ENCODE data around the gene LHX3. TPM values are rescaled to one million over a fixed set of nuclear protein-coding genes. Genes with fewer than 3 reads are reported as not detected.

Gene LHX3
- total RNA-seq, 1 donor from 2014 or later, result not detected

DNA sequence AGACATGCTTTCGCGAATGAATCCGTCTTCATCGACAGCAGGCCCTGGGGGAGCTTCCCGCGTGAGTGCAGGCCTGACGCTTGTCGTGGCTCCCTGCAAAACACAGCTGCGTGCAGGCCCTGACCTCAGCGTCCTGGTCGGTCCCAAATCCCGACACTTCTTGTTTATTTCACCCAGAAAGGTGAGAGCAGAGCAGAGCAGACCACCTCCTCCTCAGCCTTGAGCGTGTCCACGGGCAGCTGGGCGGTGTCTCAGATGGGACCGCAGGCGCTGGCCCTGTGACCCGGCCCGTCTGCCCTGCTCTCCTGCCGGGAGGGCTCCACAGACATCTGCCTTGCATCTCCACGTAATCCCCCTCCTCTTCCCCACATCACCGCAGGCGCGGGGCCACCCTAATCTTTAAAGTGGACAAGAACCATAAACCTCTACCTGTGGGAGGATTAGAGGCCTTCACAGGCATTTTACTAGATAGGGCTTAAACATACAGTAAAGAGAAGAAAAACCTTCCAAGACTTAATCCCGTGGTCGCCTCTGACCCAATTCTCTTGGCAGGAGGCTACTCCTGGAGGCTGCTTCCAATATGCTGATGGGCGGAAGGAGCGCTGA is 7.5 kb upstream of the LHX3 start:
- Mint-ChIP-seq H3K27ac (no peak overlapping the region), H3K4me3 (no peak overlapping the region), H3K36me3 (ENCODE audit: low read depth) (peaks cover 49% of the 10 kb centered on the region), H3K4me1 (no peaks in the 10 kb centered on the region), H3K9me3 (no peaks in the 10 kb centered on the region), H3K27me3 (no peaks in the 10 kb centered on the region)
- intact Hi-C loops (cut with micrococcal nuclease), result no loop called here
- no peak for DNase-seq

DNA sequence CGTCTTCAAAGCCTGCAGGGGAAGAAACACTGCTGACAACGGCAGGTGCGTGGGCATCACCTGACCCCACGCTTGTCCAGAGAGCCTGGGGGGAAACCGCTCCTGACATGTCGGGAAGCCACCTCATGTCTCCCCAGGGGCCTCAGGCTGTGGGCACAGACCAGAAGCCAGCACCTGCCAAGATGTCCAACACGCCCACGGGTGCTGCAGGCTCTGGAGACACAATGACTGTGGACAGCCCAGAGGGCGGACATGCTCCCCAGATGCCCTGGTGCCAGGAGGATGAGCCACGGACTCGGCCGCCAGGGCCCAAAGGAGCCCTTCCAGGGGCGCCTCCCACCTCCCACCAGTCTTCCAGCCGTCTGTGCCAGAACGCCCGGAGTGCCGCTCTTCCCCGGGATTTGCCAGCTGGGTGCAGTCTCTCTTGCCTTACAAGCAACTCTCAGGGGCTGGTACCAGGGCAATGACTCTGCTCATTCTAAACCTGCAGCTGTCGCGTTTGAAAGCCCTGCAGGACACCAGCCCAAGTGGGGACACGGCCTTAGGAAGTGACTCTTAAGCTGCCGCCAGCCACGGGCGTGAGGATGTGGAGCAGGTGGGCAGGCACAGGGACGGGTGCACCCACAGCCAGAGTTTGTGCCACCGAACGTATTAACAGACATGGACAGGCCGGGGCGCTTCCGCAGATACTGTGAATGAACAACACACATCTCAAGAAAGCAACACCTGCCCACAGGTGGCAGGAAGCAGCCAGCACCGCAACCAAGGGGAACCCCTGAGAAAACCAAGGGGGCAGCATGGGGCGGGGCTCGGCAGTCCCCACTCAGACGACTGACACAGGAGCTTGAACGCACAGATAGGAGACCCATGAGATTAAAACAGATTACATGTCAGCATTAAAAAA is 6.8 kb upstream of the LHX3 start:
- H3K9me3 Mint-ChIP-seq, result no peaks in the 10 kb centered on the region
- peaks cover 51% of the 10 kb centered on the region for H3K36me3 Mint-ChIP-seq (ENCODE audit: low read depth)
- DNase-seq, result no peak
- H3K27ac Mint-ChIP-seq, result no peak overlapping the region
- no peaks in the 10 kb centered on the region for H3K4me1 Mint-ChIP-seq
- H3K4me3 Mint-ChIP-seq, result no peak overlapping the region
- no peaks in the 10 kb centered on the region for H3K27me3 Mint-ChIP-seq
- intact Hi-C loops (cut with micrococcal nuclease), result no loop called here

DNA sequence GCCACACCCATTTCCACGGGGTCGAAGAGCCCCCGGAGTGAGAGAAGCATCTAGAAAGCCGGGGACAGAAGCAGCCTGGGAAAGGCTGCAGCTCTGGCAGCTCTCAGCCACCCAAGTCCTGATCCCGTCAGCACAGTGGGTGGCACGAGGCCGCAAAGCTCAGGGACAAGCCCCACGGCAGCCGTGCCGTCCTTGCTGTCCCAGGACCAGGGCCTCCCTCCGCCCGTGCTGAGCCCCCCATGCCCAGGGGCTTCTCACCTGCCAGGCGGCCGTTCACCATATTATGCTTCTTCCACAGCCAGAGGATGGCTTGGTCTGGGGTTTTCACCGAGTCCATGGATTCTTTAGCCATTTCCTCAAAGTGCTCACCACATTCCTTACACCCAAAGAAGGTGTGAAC is 6.1 kb upstream of the LHX3 start:
- Mint-ChIP-seq H3K4me3 (no peak overlapping the region), H3K36me3 (ENCODE audit: low read depth) (peaks cover 51% of the 10 kb centered on the region), H3K27me3 (peaks cover 2% of the 10 kb centered on the region), H3K9me3 (no peaks in the 10 kb centered on the region), H3K27ac (no peak overlapping the region), H3K4me1 (no peaks in the 10 kb centered on the region)
- no peak for DNase-seq
- intact Hi-C loops (cut with micrococcal nuclease), result no loop called here

GRCh38 chr9:136210276-136210675 is 5.3 kb upstream of the LHX3 start:
- DNase-seq, result no peak
- Mint-ChIP-seq H3K36me3 (ENCODE audit: low read depth) (peaks cover 44% of the 10 kb centered on the region), H3K4me3 (no peak overlapping the region), H3K9me3 (no peaks in the 10 kb centered on the region), H3K27ac (no peak overlapping the region), H3K27me3 (peaks cover 2% of the 10 kb centered on the region), H3K4me1 (no peaks in the 10 kb centered on the region)
- intact Hi-C loops (cut with micrococcal nuclease), result no loop called here

DNA sequence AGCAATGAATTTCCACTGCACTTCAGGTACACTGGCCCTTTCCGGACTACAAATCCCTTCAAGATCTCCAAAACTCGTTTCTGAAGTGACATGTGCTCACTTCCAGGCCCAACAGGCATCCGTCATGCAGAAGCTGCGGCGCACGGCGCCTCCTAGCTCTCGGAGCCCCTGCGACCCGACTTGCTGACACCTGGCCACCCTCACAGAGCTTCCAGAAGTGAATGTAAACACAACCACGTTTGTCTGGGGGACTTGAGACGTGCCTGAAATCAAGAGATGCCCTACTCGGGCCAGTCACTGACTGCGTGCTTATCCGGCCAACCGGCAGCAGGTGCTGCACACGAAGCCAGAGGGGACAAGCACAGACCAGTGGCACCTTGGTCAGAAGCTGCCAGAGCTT is 4.9 kb upstream of the LHX3 start:
- Mint-ChIP-seq H3K9me3 (no peaks in the 10 kb centered on the region), H3K4me3 (no peak overlapping the region), H3K4me1 (no peaks in the 10 kb centered on the region), H3K27ac (no peak overlapping the region), H3K36me3 (ENCODE audit: low read depth) (peaks cover 39% of the 10 kb centered on the region), H3K27me3 (peaks cover 2% of the 10 kb centered on the region)
- intact Hi-C loops (cut with micrococcal nuclease), result no loop called here
- no peak for DNase-seq

- no peak overlapping the region for H3K4me3 Mint-ChIP-seq
- peaks cover 34% of the 10 kb centered on the region for H3K36me3 Mint-ChIP-seq (ENCODE audit: low read depth)
- intact Hi-C loops (cut with micrococcal nuclease), result no loop called here
- H3K4me1 Mint-ChIP-seq, result no peaks in the 10 kb centered on the region
- DNase-seq, result no peak
- peaks cover 4% of the 10 kb centered on the region for H3K27me3 Mint-ChIP-seq
- H3K27ac Mint-ChIP-seq, result no peak overlapping the region
- no peaks in the 10 kb centered on the region for H3K9me3 Mint-ChIP-seq
Observed at GRCh38 chr9:136209232-136209631, 4.3 kb upstream of the LHX3 start.

DNA sequence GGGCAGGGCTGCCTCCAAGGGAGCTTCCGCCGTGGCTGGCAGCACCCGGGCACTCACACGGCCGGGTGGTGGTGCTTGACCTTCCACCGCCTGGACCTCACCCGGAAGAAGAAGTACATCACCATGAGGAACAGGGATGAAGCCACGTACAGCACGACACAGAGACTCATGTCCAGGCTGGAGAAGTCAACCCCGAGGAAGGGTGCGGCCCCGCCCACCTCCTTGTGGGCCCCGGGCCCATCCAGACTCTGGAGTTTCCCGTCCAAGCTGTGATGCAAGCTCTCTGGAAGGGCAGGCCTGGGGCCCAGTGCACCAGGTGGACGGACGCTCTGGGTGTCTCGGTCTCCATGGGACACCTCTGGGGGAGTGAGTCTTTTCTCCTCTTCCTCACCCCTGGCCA is 3.7 kb upstream of the LHX3 start:
- no peaks in the 10 kb centered on the region for H3K4me1 Mint-ChIP-seq
- peaks cover 8% of the 10 kb centered on the region for H3K27me3 Mint-ChIP-seq
- no peaks in the 10 kb centered on the region for H3K9me3 Mint-ChIP-seq
- DNase-seq, result no peak
- H3K36me3 Mint-ChIP-seq (ENCODE audit: low read depth), result peaks cover 28% of the 10 kb centered on the region
- H3K4me3 Mint-ChIP-seq, result no peak overlapping the region
- intact Hi-C loops (cut with micrococcal nuclease), result no loop called here
- no peak overlapping the region for H3K27ac Mint-ChIP-seq

DNA sequence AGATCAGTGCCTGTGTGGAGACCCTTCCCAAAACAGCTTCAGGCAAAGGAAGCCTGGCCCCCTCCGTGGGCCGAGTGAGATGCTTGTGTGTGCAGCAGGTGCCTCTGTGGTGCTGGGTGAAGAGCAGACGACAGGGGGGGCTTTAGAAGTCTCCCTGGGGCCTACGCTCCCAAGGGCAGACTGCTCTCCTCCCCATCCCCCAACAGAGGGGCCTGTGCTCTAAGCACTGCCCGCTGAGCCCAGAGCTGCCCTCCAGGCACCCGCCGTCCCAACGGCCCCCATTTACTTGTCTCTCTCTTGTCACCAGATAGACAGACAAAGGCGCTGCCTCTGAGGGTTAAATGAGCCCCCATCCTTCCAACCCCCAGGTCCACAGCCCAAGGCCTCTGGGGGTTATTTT is 2.7 kb upstream of the LHX3 start:
- Mint-ChIP-seq H3K4me3 (no peak overlapping the region), H3K9me3 (no peaks in the 10 kb centered on the region), H3K27me3 (peaks cover 13% of the 10 kb centered on the region), H3K36me3 (ENCODE audit: low read depth) (peaks cover 18% of the 10 kb centered on the region), H3K4me1 (no peaks in the 10 kb centered on the region), H3K27ac (no peak overlapping the region)
- DNase-seq, result no peak
- intact Hi-C loops (cut with micrococcal nuclease), result no loop called here

GRCh38 chr9:136206602-136207275 is 1.8 kb upstream of the LHX3 start:
- Mint-ChIP-seq H3K27ac (no peak overlapping the region), H3K27me3 (peaks cover 15% of the 10 kb centered on the region), H3K4me3 (no peak overlapping the region), H3K9me3 (no peaks in the 10 kb centered on the region), H3K4me1 (no peaks in the 10 kb centered on the region), H3K36me3 (ENCODE audit: low read depth) (peaks cover 15% of the 10 kb centered on the region)
- DNase-seq, result no peak
- intact Hi-C loops (cut with micrococcal nuclease), result no loop called here

DNA sequence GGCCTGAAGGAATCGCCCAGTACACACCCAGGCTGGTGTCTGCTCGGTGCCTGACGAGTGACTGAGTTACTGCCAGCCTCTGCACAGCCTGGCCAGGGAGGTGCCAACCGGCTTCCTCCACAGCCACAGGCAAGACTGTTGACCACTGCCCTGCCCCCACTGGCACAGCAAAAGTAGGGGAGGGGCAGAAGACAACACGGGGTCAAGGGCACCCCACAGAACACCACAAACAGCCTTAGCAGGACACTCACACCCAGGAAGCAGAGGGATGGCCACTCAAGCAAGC is 722 bp upstream of the LHX3 start:
- Mint-ChIP-seq H3K27ac (no peak overlapping the region), H3K4me3 (no peak overlapping the region), H3K27me3 (peaks cover 22% of the 10 kb centered on the region), H3K4me1 (no peaks in the 10 kb centered on the region), H3K9me3 (no peaks in the 10 kb centered on the region), H3K36me3 (ENCODE audit: low read depth) (peaks cover 14% of the 10 kb centered on the region)
- DNase-seq, result no peak
- intact Hi-C loops (cut with micrococcal nuclease), result no loop called here

GRCh38 chr9:136204145-136204805 is 653 bp downstream of the LHX3 start:
- Mint-ChIP-seq H3K4me3 (no peak overlapping the region), H3K27ac (no peak overlapping the region), H3K27me3 (peaks cover 29% of the 10 kb centered on the region), H3K4me1 (no peaks in the 10 kb centered on the region), H3K36me3 (ENCODE audit: low read depth) (peaks cover 9% of the 10 kb centered on the region), H3K9me3 (no peaks in the 10 kb centered on the region)
- no peak for DNase-seq
- intact Hi-C loops (cut with micrococcal nuclease), result no loop called here

GRCh38 chr9:136203408-136204144 is 1.4 kb downstream of the LHX3 start:
- intact Hi-C loops (cut with micrococcal nuclease), result no loop called here
- peaks cover 30% of the 10 kb centered on the region for H3K27me3 Mint-ChIP-seq

DNA sequence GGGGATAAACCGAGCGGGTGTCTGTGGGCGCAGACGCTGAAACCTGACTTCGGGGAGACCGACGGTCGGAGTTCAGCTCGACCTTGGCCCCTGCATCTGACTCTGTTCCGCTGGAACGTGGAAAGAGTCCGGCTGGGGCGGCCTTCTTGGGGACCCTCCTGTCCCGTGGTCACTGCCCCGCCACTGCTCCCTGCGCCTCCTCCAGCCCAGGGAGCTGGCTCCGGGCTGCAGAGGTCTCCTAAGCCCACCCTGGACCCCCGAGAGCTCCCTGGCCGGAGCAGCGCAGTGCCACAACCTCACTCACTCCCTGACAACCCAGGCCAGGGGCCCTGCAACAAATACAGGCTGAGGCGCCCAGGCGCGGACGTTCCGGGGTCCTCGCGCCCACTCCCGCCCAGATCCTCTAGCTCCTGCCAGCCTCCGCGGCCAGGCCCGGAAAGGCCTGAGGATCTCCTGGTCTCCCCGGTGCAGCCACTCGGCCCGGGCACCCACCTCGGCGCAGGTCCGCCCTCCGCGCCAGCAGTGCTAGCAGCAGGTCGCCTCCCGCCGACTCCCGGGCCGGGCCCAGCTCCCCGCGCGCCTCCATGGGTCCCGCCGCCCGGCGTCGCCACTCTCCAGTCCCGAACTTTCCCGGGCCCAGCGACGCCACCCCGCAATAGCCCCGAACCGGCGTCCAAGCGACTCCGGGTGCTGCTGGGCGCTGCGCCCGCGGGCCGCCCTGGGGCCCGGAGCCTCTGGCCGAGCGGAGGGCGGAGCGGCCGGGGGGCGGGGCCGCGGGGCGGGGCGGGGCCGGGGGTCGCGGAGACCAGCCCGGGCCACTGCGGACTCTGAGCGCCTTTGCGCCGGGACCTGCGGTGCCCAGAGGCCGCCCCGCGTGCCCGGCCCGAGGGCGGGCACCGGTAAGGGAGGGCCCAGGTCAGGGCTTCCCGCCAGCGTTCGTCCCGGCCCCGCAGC is 2.2 kb downstream of the LHX3 start:
- H3K36me3 Mint-ChIP-seq (ENCODE audit: low read depth), result peaks cover 5% of the 10 kb centered on the region
- no peak overlapping the region for H3K27ac Mint-ChIP-seq
- intact Hi-C loops (cut with micrococcal nuclease), result no loop called here
- no peak overlapping the region for H3K4me3 Mint-ChIP-seq
- H3K9me3 Mint-ChIP-seq, result no peaks in the 10 kb centered on the region
- no peaks in the 10 kb centered on the region for H3K4me1 Mint-ChIP-seq
- H3K27me3 Mint-ChIP-seq, result peaks cover 37% of the 10 kb centered on the region
- no peak for DNase-seq

More at GRCh38 chr9:136203408-136204144, 1.4 kb downstream of the LHX3 start:
- Mint-ChIP-seq H3K9me3 (no peaks in the 10 kb centered on the region), H3K36me3 (ENCODE audit: low read depth) (peaks cover 8% of the 10 kb centered on the region), H3K4me3 (no peak overlapping the region), H3K27ac (no peak overlapping the region), H3K4me1 (no peaks in the 10 kb centered on the region)
- no peak for DNase-seq

Data from activated CD4-positive, alpha-beta T cell treated with anti-CD3 and anti-CD28 coated beads, Interleukin-2, amount 10 ng/mL, durations not matched to agents 24 days and 14 days (primary cell).